ENCODE measurements around the gene PRKAG1.
A peak's percentile ranks its signal among the peaks of the same experiment; 100 is the strongest.

PRKAG1 gene

DNA sequence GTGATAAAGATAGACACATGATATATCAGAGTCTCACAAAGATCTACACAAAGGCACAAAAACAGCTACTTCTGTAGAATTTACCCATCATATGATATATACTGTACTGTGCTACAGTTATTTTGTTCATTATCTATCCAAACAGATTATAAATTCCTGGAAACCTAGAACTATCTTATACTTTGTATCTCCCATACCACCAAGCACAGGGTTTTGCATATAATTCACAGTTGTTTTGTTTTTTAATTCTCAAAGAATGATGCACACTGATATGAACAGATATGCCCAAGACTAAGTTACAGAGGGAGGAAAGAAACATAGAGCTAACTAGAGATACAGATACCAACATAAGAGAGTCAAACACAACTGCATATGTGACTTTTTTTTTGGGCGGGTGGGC is 3.4 kb downstream of the PRKAG1 start:
- TF ChIP-seq, protein P1, sequence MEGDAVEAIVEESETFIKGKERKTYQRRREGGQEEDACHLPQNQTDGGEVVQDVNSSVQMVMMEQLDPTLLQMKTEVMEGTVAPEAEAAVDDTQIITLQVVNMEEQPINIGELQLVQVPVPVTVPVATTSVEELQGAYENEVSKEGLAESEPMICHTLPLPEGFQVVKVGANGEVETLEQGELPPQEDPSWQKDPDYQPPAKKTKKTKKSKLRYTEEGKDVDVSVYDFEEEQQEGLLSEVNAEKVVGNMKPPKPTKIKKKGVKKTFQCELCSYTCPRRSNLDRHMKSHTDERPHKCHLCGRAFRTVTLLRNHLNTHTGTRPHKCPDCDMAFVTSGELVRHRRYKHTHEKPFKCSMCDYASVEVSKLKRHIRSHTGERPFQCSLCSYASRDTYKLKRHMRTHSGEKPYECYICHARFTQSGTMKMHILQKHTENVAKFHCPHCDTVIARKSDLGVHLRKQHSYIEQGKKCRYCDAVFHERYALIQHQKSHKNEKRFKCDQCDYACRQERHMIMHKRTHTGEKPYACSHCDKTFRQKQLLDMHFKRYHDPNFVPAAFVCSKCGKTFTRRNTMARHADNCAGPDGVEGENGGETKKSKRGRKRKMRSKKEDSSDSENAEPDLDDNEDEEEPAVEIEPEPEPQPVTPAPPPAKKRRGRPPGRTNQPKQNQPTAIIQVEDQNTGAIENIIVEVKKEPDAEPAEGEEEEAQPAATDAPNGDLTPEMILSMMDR (IDR thresholded peaks at IDR 0.05; ENCODE audit: low read depth, low read length), result no peak
- H3K4me3 ChIP-seq (ENCODE audit: low read depth, low read length), result no peak overlapping the region

DNA sequence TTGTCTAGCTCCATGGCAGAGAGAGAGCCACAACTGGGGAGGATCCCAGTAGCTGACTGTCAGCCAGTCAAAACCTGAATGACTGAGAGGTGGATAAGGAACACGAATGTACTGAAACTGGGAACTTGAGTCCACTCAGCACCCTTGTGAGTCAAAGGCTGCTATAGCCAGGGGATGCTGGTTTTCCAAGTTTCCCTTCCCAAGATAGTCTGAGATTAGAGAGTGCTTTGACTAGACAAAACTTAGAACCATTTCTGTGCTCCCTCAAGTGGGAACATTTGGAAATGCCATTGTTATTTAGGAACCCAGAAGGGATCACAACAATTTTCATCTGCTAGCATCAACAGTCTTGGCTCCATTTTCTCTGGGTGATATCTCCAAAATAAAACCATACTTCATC is 4.0 kb downstream of the PRKAG1 start:
- TF ChIP-seq, protein P1 (IDR thresholded peaks at IDR 0.05; ENCODE audit: low read depth, low read length), result 0 out of 2 replicates have a peak, but pooled peaks have one; percentile 2
- H3K4me3 ChIP-seq (ENCODE audit: low read depth, low read length), result no peak overlapping the region

DNA sequence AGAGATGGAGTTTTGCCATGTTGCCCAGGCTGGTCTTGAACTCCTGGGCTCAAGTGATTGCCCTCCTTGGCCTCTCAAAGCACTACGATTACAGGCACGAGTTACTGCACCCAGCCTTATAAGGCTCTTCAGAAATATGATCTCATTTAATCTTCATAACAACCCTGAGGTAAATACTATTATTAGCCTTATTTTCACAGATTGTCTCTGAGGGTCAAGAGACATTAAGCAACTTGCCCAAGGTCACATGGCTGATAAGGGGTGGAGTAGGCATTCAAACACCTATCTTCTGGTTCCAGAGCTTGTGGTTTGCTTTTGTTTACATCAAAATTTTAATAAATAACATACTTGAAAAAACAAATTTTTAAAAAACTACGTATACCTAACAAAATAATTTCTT is 5.1 kb downstream of the PRKAG1 start:
- no peak overlapping the region for H3K4me3 ChIP-seq (ENCODE audit: low read depth, low read length)
- TF ChIP-seq, protein P1 (IDR thresholded peaks at IDR 0.05; ENCODE audit: low read depth, low read length), result no peak

DNA sequence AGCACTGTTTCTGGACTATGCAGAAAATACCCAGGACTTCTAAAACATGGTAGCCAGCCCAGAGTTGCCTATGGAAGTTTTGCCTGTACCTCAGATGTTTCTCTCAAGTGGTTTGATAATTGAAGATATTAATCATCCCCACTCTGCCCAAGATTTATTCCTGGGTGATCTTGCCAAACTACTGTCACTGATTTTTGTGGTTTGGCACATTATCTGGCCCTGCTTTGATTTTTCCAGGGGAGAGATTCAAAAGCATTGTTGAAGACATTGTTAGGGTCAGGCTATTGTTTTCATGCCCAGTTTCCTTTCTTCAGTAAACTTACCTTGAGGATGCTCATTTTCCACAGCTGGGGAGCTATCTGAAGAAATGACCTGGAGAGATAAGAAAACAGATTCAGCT is 5.8 kb downstream of the PRKAG1 start:
- H3K4me3 ChIP-seq (ENCODE audit: low read depth, low read length), result no peak overlapping the region
- TF ChIP-seq, protein P1 (IDR thresholded peaks at IDR 0.05; ENCODE audit: low read depth, low read length), result no peak

DNA sequence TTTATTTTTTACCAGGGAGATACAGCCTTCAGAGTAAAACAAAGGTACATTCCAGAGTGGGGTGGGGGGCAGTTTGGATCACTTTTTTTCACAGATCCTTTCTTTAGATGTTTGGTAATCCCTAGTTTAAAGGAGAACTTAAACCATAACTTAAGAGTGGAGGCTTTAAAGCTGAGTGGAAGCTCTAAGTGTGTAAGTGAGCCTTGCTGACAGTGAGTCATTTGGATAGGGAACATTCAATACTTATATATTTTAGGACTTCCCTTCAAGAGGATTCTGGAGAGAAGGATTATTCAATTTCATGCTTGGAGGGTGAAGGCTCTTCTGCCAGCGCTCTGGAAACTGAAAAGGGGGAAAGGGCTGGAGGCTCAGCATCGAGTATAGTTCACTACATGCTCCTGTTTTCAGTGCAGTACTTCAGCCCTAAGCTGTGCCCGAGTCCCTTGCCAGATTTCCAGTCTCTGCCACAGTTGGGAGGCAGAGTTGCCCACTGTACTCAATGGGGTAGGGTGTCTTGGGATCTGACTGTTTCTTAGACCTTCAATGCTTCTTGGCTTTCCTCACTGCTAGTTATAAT is 8.4 kb downstream of the PRKAG1 start:
- H3K4me3 ChIP-seq (ENCODE audit: low read depth, low read length), result no peak overlapping the region
- TF ChIP-seq, protein P1 (IDR thresholded peaks at IDR 0.05; ENCODE audit: low read depth, low read length), result no peak

DNA sequence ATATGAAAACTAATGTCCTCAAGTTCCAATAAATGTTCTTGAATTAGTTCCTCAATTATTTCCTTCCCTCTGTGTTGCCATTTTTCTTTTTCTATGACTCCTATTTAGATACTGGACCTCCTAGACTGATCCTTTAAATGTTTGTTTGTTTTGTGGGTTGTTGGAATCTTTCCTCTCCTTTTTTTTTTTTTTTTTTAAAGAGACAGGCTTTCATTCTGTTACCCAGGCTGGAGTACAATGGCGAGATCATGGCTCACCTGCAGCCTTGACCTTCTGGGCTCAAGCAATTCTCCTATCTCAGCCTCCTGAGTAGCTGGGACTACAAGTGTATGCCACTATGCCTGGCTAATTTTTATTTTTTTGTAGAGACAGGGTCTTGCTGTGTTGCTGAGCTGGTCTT is 9.6 kb downstream of the PRKAG1 start:
- TF ChIP-seq, protein P1 (IDR thresholded peaks at IDR 0.05; ENCODE audit: low read depth, low read length), result no peak
- H3K4me3 ChIP-seq (ENCODE audit: low read depth, low read length), result no peak overlapping the region

DNA sequence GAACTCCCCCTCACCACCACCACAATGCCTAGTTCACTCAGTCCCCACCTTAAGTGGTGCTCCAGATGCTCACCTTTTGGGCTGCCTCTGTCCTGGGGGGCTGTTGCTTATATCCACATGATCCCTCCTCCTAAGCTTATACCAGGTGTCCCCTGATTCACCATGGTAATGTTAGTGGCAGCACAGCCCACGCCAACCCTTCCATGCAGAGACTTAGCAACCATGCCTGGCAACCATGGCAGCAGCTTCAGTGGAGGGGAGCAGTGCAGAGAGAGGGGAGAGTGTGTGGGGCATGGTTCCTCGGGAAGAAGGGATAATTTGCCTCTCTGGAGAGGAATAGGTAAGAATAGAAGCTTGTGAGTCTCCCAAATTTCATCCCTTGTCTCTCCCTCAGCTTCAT is 18.2 kb downstream of the PRKAG1 start:
- H3K4me3 ChIP-seq (ENCODE audit: low read depth, low read length), result no peak overlapping the region
- TF ChIP-seq, protein P1 (IDR thresholded peaks at IDR 0.05; ENCODE audit: low read depth, low read length), result no peak

All from WI38 (cell line).